Measurements from ENCODE around the gene AZU1.

DNA sequence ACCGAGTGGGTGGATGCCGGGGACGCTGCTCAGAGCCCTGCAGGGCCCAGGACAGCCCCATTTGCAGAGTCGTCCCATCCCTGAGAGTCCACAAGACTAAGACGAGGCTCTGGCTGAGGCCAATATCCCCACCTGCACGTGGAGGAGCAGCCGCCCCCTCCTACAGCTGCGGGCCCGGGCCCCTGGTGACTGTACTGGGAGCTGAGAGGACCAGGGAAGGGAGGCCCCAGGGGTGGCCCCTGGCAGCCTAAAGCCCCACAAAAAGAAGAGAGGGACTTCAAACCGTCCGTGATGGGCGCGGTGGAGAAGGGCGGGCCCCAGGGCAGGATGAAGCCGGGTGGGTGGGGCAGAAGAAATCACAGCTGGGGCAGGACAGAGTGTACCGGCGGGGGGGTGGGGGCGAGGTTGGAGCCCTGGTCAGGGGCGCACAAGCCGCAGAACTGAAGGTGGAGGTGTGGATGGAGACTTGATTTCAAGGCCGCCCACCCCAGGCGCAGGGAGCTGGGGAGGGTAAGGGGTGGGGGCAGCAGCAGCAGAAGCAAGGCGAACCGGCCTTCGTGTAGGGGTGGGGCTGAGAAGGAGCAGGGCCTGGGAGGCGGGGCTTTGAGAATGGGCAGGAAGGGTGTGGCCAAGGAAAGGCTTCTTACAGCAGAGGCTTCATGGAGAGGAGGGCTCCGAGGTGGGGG, 44.8 kb downstream of the AZU1 start:
- TF ChIP-seq, protein P1, sequence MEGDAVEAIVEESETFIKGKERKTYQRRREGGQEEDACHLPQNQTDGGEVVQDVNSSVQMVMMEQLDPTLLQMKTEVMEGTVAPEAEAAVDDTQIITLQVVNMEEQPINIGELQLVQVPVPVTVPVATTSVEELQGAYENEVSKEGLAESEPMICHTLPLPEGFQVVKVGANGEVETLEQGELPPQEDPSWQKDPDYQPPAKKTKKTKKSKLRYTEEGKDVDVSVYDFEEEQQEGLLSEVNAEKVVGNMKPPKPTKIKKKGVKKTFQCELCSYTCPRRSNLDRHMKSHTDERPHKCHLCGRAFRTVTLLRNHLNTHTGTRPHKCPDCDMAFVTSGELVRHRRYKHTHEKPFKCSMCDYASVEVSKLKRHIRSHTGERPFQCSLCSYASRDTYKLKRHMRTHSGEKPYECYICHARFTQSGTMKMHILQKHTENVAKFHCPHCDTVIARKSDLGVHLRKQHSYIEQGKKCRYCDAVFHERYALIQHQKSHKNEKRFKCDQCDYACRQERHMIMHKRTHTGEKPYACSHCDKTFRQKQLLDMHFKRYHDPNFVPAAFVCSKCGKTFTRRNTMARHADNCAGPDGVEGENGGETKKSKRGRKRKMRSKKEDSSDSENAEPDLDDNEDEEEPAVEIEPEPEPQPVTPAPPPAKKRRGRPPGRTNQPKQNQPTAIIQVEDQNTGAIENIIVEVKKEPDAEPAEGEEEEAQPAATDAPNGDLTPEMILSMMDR (IDR thresholded peaks at IDR 0.05 in 2 of 3, conservative IDR thresholded peaks at IDR 0.05 in 1 of 3; ENCODE audit: borderline replicate concordance in 1 of 3, insufficient read depth in 1 of 3, low read depth in 2 of 3, low read length in 2 of 3): no peak
- TF ChIP-seq POLR2A (IDR thresholded peaks at IDR 0.05; ENCODE audit: borderline replicate concordance, extremely low read depth, insufficient read depth, insufficient read length) (no peak), EZH2 (IDR thresholded peaks at IDR 0.05) (no peak), ZFX (IDR thresholded peaks at IDR 0.05) (no peak), POLR2AphosphoS5 (IDR thresholded peaks at IDR 0.05; ENCODE audit: low read depth, low read length) (no peak), FOSL1 (IDR thresholded peaks at IDR 0.05; ENCODE audit: low read depth) (no peak), EGR1 (IDR thresholded peaks at IDR 0.05; ENCODE audit: low read depth) (no peak)
- TF ChIP-seq, protein P2, sequence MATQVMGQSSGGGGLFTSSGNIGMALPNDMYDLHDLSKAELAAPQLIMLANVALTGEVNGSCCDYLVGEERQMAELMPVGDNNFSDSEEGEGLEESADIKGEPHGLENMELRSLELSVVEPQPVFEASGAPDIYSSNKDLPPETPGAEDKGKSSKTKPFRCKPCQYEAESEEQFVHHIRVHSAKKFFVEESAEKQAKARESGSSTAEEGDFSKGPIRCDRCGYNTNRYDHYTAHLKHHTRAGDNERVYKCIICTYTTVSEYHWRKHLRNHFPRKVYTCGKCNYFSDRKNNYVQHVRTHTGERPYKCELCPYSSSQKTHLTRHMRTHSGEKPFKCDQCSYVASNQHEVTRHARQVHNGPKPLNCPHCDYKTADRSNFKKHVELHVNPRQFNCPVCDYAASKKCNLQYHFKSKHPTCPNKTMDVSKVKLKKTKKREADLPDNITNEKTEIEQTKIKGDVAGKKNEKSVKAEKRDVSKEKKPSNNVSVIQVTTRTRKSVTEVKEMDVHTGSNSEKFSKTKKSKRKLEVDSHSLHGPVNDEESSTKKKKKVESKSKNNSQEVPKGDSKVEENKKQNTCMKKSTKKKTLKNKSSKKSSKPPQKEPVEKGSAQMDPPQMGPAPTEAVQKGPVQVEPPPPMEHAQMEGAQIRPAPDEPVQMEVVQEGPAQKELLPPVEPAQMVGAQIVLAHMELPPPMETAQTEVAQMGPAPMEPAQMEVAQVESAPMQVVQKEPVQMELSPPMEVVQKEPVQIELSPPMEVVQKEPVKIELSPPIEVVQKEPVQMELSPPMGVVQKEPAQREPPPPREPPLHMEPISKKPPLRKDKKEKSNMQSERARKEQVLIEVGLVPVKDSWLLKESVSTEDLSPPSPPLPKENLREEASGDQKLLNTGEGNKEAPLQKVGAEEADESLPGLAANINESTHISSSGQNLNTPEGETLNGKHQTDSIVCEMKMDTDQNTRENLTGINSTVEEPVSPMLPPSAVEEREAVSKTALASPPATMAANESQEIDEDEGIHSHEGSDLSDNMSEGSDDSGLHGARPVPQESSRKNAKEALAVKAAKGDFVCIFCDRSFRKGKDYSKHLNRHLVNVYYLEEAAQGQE (IDR thresholded peaks at IDR 0.05; ENCODE audit: low read depth): no peak

Data from HCT116 (cell line).